Endothelial cell of umbilical vein (primary cell): ENCODE data around the gene LSM11. TPM values are rescaled to one million over a fixed set of nuclear protein-coding genes. Genes with fewer than 3 reads are reported as not detected.

Experiments used
- BruUV-seq: library from RNA; stranded (reverse); fragments of 400-500 nt; replicated peaks from 2 replicates; lab custom pipeline; 2021; lab: Mats Ljungman, UMichigan
- CTCF ChIA-PET: fragments of 300-600, 350-600 bp; sonication (Branson Sonifier 250); formaldehyde crosslinking; loops from one replicate; lab custom pipeline; 2021; ENCODE audit warnings: antibody characterized with exemption, inconsistent platforms; lab: Charles Lee
- POLR2A ChIA-PET: fragments of 300-600, 350-600 bp; sonication (Branson Sonifier 250); formaldehyde crosslinking; loops from one replicate; lab custom pipeline; 2021; ENCODE audit warnings: antibody characterized with exemption, inconsistent platforms; lab: Charles Lee
- DNase-seq: peaks from one replicate; pipeline ENCODE4 v3.0.0-alpha.2; 2011; ENCODE audit warnings: low read depth, low spot score
- FAIRE-seq: peaks from 2 replicates; lab custom pipeline; 2011; peaks lifted over from hg19 to GRCh38; lab: Jason Lieb, UNC
- H2AFZ ChIP-seq: 2 replicates; pipeline ENCODE4 v1.6.0; 2012; ENCODE audit warnings: low read depth, low read length, control low read depth, inconsistent platforms
- H3K27ac ChIP-seq: 2 replicates; pipeline ENCODE4 v1.5.1; 2011; ENCODE audit warnings: low read depth, mild to moderate bottlenecking, control low read depth, low read length, moderate library complexity; ENCODE audit not compliant: insufficient read depth
- H3K27me3 ChIP-seq, 2 experiments: 2 replicates each; pipeline versions ENCODE4 v1.6.0 to v1.6.1; 2011; ENCODE audit warnings: low read length in 2 of 2, mixed read lengths in 1 of 2; ENCODE audit not compliant: control insufficient read depth in 2 of 2, insufficient read depth in 2 of 2
- H3K36me3 ChIP-seq, 2 experiments: 2 replicates in 1 of 2; 3 replicates in 1 of 2; pipeline ENCODE4 v1.5.1; 2011; ENCODE audit warnings: low read length in 2 of 2, mild to moderate bottlenecking in 1 of 2, moderate library complexity in 1 of 2; ENCODE audit not compliant: control insufficient read depth in 2 of 2, insufficient read depth in 2 of 2; ENCODE audit errors: extremely low read depth in 1 of 2
- H3K4me1 ChIP-seq: 3 replicates; pipeline ENCODE4 v1.5.1; 2011; ENCODE audit warnings: mild to moderate bottlenecking, low read length; ENCODE audit not compliant: control insufficient read depth, insufficient read depth; ENCODE audit errors: extremely low read depth
- H3K4me2 ChIP-seq: 2 replicates; pipeline ENCODE4 v1.6.1; 2011; ENCODE audit warnings: low read length, control low read depth, mixed read lengths; ENCODE audit not compliant: insufficient read depth
- H3K4me3 ChIP-seq, 3 experiments: fragments of 200-600 bp in 1 of 3; sonication (generic), shearing (Covaris generic) in 1 of 3; replicated peaks in 1 of 3; 2 replicates each; pipeline ENCODE4 v1.5.1; 2011 to 2016; ENCODE audit warnings: control low read depth in 3 of 3, low read length in 3 of 3, mild to moderate bottlenecking in 2 of 3, inconsistent platforms in 1 of 3, low read depth in 1 of 3, moderate library complexity in 1 of 3; ENCODE audit not compliant: insufficient read depth in 1 of 3
- H3K79me2 ChIP-seq: 2 replicates; pipeline ENCODE4 v1.6.0; 2012; ENCODE audit warnings: low read length, inconsistent platforms; ENCODE audit not compliant: control insufficient read depth, insufficient read depth
- H3K9ac ChIP-seq: replicated peaks from 2 replicates; pipeline ENCODE3; 2011; ENCODE audit warnings: low read length, control low read depth; ENCODE audit not compliant: insufficient read depth; ENCODE audit errors: extremely low read depth
- H3K9me1 ChIP-seq: replicated peaks from 3 replicates; pipeline ENCODE4 v1.6.0; 2011; ENCODE audit warnings: mild to moderate bottlenecking, low read length; ENCODE audit not compliant: control insufficient read depth, insufficient read depth; ENCODE audit errors: extremely low read depth
- H3K9me3 ChIP-seq: replicated peaks from 2 replicates; pipeline ENCODE4 v1.5.1; 2012; ENCODE audit warnings: low read length, inconsistent platforms; ENCODE audit not compliant: control insufficient read depth, insufficient read depth
- H4K20me1 ChIP-seq: replicated peaks from 2 replicates; pipeline ENCODE3; 2011; ENCODE audit warnings: mild to moderate bottlenecking, low read length; ENCODE audit not compliant: control insufficient read depth, insufficient read depth; ENCODE audit errors: extremely low read depth
- CTCF ChIP-seq, 2 donors: IDR thresholded peaks; 1 replicate in 1 of 2; 2 replicates in 1 of 2; pipeline ENCODE4 v1.5.1; 2011; ENCODE audit warnings: low read length in 2 of 2, mild to moderate bottlenecking in 2 of 2, moderate library complexity in 2 of 2, control low read depth in 1 of 2, inconsistent platforms in 1 of 2, low read depth in 1 of 2; ENCODE audit not compliant: insufficient read depth in 1 of 2; ENCODE audit errors: extremely low read depth in 1 of 2
- EZH2 ChIP-seq: IDR thresholded peaks from 2 replicates; pipeline ENCODE4 v1.6.1; 2012; ENCODE audit warnings: borderline replicate concordance, low read depth, mild to moderate bottlenecking, moderate library complexity, low read length, inconsistent platforms; ENCODE audit not compliant: severe bottlenecking
- FOS ChIP-seq: IDR thresholded peaks from 2 replicates; pipeline ENCODE4 v1.6.1; 2011; ENCODE audit warnings: mild to moderate bottlenecking, low read length, moderate library complexity, borderline replicate concordance; ENCODE audit not compliant: insufficient read depth
- GATA2 ChIP-seq: IDR thresholded peaks from 2 replicates; pipeline ENCODE4 v1.7.0; 2011; ENCODE audit warnings: low read depth, mild to moderate bottlenecking, moderate library complexity, mixed read lengths, low read length; ENCODE audit not compliant: insufficient read length, insufficient read depth
- JUN ChIP-seq: IDR thresholded peaks from 2 replicates; pipeline ENCODE4 v1.6.1; 2011; ENCODE audit warnings: borderline replicate concordance, low read depth; ENCODE audit not compliant: insufficient read length, insufficient read depth
- MAX ChIP-seq: IDR thresholded peaks from 2 replicates; pipeline ENCODE4 v1.6.1; 2011; ENCODE audit not compliant: insufficient read depth, insufficient read length
- MYC ChIP-seq: IDR thresholded peaks from one replicate; pipeline ENCODE4 v1.6.1; 2011; ENCODE audit warnings: mild to moderate bottlenecking, low read depth, low read length
- POLR2A ChIP-seq: IDR thresholded peaks from 2 replicates; pipeline ENCODE4 v1.6.1; 2012; ENCODE audit warnings: low read depth, mild to moderate bottlenecking, control low read depth, low read length
- POLR2AphosphoS5 ChIP-seq: IDR thresholded peaks from 2 replicates; pipeline ENCODE4 v1.6.1; 2012; ENCODE audit warnings: low read depth, mild to moderate bottlenecking, control low read depth, low read length, moderate library complexity; ENCODE audit not compliant: insufficient read depth
- dilution Hi-C: fragments of 300-500 bp; cut with MboI; formaldehyde crosslinking; loops from one replicate; pipeline ENCODE4 v1.15.0; 2019; ENCODE audit warnings: low sequenced_read_pairs; ENCODE audit not compliant: extremely low pct_ligation_motif_present
- intact Hi-C: fragments of 100-400 bp; cut with micrococcal nuclease; formaldehyde crosslinking; loops from one replicate; pipeline ENCODE4 v1.10.0; 2022
- polyA plus RNA-seq, 4 experiments: library from polyadenylated mRNA; depleted of rRNA in 3 of 4; stranded (reverse) in 3 of 4; unstranded in 1 of 4; fragments of >200 nt; gene quantifications; 2 replicates each; pipeline versions ENCODE4 v1.2.1 to v1.2.3, GENCODE V29; 2011 to 2012; ENCODE audit warnings: missing spikeins in 1 of 4
- total RNA-seq: library from RNA; stranded (reverse); gene quantifications from 2 replicates; pipeline ENCODE4 v1.2.3, GENCODE V29; 2021

The LSM11 gene
- total and polyA plus RNA-seq, 2 donors (not counting 3 experiments of a cell fraction or from before 2014, with no cell fraction given): 3.5 to 7.3 TPM

GRCh38 chr5:157764531-157764930, 21.0 kb downstream of the LSM11 start:
- no peaks in the 10 kb centered on the region for H3K79me2 ChIP-seq
- H3K9me3 ChIP-seq: no peaks in the 10 kb centered on the region
- POLR2A ChIA-PET: no interaction called here
- dilution Hi-C loops (no loop called here), intact Hi-C loops (no loop called here)
- no peak overlapping the region for H3K9ac ChIP-seq
- H4K20me1 ChIP-seq: no peaks in the 10 kb centered on the region
- BruUV-seq: no TSS peak
- peaks cover 0 to 1% of the 10 kb centered on the region in 2 experiments for H3K36me3 ChIP-seq
- FAIRE-seq (no peak), DNase-seq (no peak)
- H3K27ac ChIP-seq: no peak overlapping the region
- no peaks in the 10 kb centered on the region for H3K9me1 ChIP-seq
- no peaks in the 10 kb centered on the region for H3K4me1 ChIP-seq
- H3K4me3 ChIP-seq: no peak overlapping the region
- H3K27me3 ChIP-seq: no peaks in the 10 kb centered on the region
- no peak overlapping the region for H2AFZ ChIP-seq
- CTCF ChIA-PET: interaction anchor here (4.1 to 7.1 kb wide), 2 partner anchors 185 to 231 kb away, joined by 29 to 48 read pairs; no protein-coding TSS in a partner anchor
- no peak for TF ChIP-seq MYC
- no peak for TF ChIP-seq GATA2
- TF ChIP-seq POLR2A: no peak
- no peak for TF ChIP-seq FOS
- TF ChIP-seq JUN: no peak
- no peak for TF ChIP-seq CTCF (IDR thresholded peaks at IDR 0.05; ENCODE audit: extremely low read depth in 1 of 2, insufficient read depth in 1 of 2, low read depth in 1 of 2, low read length in 2 of 2)
- TF ChIP-seq POLR2AphosphoS5: no peak
- TF ChIP-seq MAX: no peak
- TF ChIP-seq EZH2: no peak
- no peak overlapping the region for H3K4me2 ChIP-seq
